HCT116 (cell line): ENCODE measurements around the gene TNRC6B. TPM values are rescaled to one million over a fixed set of nuclear protein-coding genes. Genes with fewer than 3 reads are reported as not detected.

Experiments
- ATAC-seq: fragments of 200-7000 bp; cut with Tn5 transposase; 2 replicates; pipeline ENCODE4 v1.9.1; 2020; ENCODE audit warnings: mild to moderate bottlenecking, moderate library complexity
- BruUV-seq: library from RNA; stranded (reverse); fragments of 400-500 nt; replicated peaks from 2 replicates; lab custom pipeline; 2021; lab: Mats Ljungman, UMichigan
- CTCF ChIA-PET: fragments of 300-600 bp; sonication (Branson Sonifier 250); formaldehyde crosslinking; loops from one replicate; lab custom pipeline; 2021; ENCODE audit warnings: antibody characterized with exemption; lab: Charles Lee
- POLR2A ChIA-PET: fragments of 300-600, 350-600 bp; sonication (Branson Sonifier 250); formaldehyde crosslinking; loops from one replicate; lab custom pipeline; 2021; ENCODE audit warnings: antibody characterized with exemption; lab: Charles Lee
- RAD21 ChIA-PET, 2 experiments: fragments of 300-600 bp; sonication (Branson Sonifier 250); formaldehyde crosslinking; loops; one replicate each; lab custom pipeline; 2023; ENCODE audit warnings: low total read pairs in 2 of 2; ENCODE audit not compliant: uncharacterized antibody in 2 of 2, unreplicated experiment in 2 of 2, low non-redundant PET in 1 of 2; lab: Charles Lee
- DNase-seq: peaks from one replicate; pipeline ENCODE4 v3.0.0-alpha.2; 2010; ENCODE audit warnings: low read depth, low spot score
- H2AFZ ChIP-seq: fragments of 200-600 bp; shearing (Covaris generic), sonication (generic); 2 replicates; pipeline ENCODE4 v1.6.1; 2017; ENCODE audit warnings: low read depth, mixed run types, mixed read lengths, antibody characterized with exemption, low read length; ENCODE audit not compliant: poor library complexity, severe bottlenecking
- H3K27ac ChIP-seq: 2 replicates; pipeline ENCODE4 v1.5.1; 2012; ENCODE audit warnings: low read depth, low read length
- H3K27me3 ChIP-seq: fragments of 200-600 bp; sonication (generic); 2 replicates; pipeline ENCODE4 v1.6.1; 2016; ENCODE audit warnings: mixed run types, low read length, mixed read lengths; ENCODE audit not compliant: insufficient read depth
- H3K36me3 ChIP-seq, 2 experiments: fragments of 200-500 bp in 1 of 2; fragments of 200-600 bp in 1 of 2; sonication (Bioruptor generic) in 1 of 2; sonication (generic) in 1 of 2; 2 replicates each; pipeline versions ENCODE4 v1.5.1 to v1.6.1; 2014 to 2016; ENCODE audit warnings: low read length in 2 of 2, inconsistent platforms in 1 of 2, mixed read lengths in 1 of 2, mixed run types in 1 of 2; ENCODE audit not compliant: insufficient read depth in 2 of 2, control insufficient read depth in 1 of 2
- H3K4me1 ChIP-seq, 2 experiments: fragments of 200-600 bp in 1 of 2; sonication (generic) in 1 of 2; 2 replicates each; pipeline versions ENCODE4 v1.5.1 to v1.6.1; 2012 to 2017; ENCODE audit warnings: low read length in 2 of 2, inconsistent platforms in 1 of 2, mild to moderate bottlenecking in 1 of 2, mixed read lengths in 1 of 2, mixed run types in 1 of 2, moderate library complexity in 1 of 2; ENCODE audit not compliant: insufficient read depth in 2 of 2, control insufficient read depth in 1 of 2
- H3K4me2 ChIP-seq: fragments of 200-600 bp; sonication (generic); 2 replicates; pipeline ENCODE4 v1.6.1; 2017; ENCODE audit warnings: mixed run types, low read length, mixed read lengths
- H3K4me3 ChIP-seq, 2 experiments: fragments of 200-600 bp in 1 of 2; sonication (generic) in 1 of 2; replicated peaks in 1 of 2; 2 replicates each; pipeline ENCODE4 v1.5.1; 2011 to 2016; ENCODE audit warnings: low read length in 2 of 2, control low read depth in 1 of 2, low read depth in 1 of 2, mild to moderate bottlenecking in 1 of 2, mixed read lengths in 1 of 2, mixed run types in 1 of 2
- H3K79me2 ChIP-seq: fragments of 200-600 bp; sonication (generic); 2 replicates; pipeline ENCODE4 v1.6.1; 2017; ENCODE audit warnings: mild to moderate bottlenecking, mixed run types, low read length, moderate library complexity, mixed read lengths; ENCODE audit not compliant: insufficient read depth
- H3K9ac ChIP-seq: fragments of 200-600 bp; sonication (generic); 2 replicates; pipeline ENCODE4 v1.6.1; 2016; ENCODE audit warnings: low read length, mixed read lengths
- H3K9me2 ChIP-seq: fragments of 200-600 bp; sonication (generic), shearing (Covaris generic); 2 replicates; pipeline ENCODE4 v1.6.1; 2017; ENCODE audit warnings: mixed run types, mild to moderate bottlenecking, moderate library complexity; ENCODE audit not compliant: insufficient read depth
- H3K9me3 ChIP-seq, 2 experiments: fragments of 200-500 bp in 1 of 2; fragments of 200-600 bp in 1 of 2; sonication (Bioruptor generic) in 1 of 2; sonication (generic) in 1 of 2; 2 replicates each; pipeline ENCODE4 v1.6.1; 2014 to 2017; ENCODE audit warnings: low read length in 2 of 2, mixed read lengths in 2 of 2, inconsistent platforms in 1 of 2, low read depth in 1 of 2, mild to moderate bottlenecking in 1 of 2, mixed run types in 1 of 2, moderate library complexity in 1 of 2; ENCODE audit not compliant: control insufficient read depth in 1 of 2, insufficient read depth in 1 of 2
- H4K20me1 ChIP-seq: fragments of 200-600 bp; sonication (generic), shearing (Covaris generic); 2 replicates; pipeline ENCODE4 v1.6.1; 2017; ENCODE audit warnings: mixed run types, mild to moderate bottlenecking, moderate library complexity; ENCODE audit not compliant: insufficient read depth
- CEBPB ChIP-seq: IDR thresholded peaks from 2 replicates; pipeline ENCODE4 v1.6.1; 2012; ENCODE audit warnings: low read depth
- EGR1 ChIP-seq: IDR thresholded peaks from 2 replicates; pipeline ENCODE4 v1.6.1; 2012; ENCODE audit warnings: low read depth
- EZH2phosphoT487 ChIP-seq: fragments of 200-600 bp; IDR thresholded peaks from 2 replicates; pipeline ENCODE4 v1.6.1; 2018; ENCODE audit warnings: antibody characterized with exemption, borderline replicate concordance
- FOSL1 ChIP-seq: IDR thresholded peaks from 2 replicates; pipeline ENCODE4 v1.6.1; 2012; ENCODE audit warnings: low read depth
- POLR2A ChIP-seq: IDR thresholded peaks from 2 replicates; pipeline ENCODE4 v1.7.0; 2011; ENCODE audit warnings: borderline replicate concordance; ENCODE audit not compliant: insufficient read depth, insufficient read length; ENCODE audit errors: extremely low read depth
- POLR2AphosphoS5 ChIP-seq: IDR thresholded peaks from 2 replicates; pipeline ENCODE4 v1.6.1; 2011; ENCODE audit warnings: mild to moderate bottlenecking, low read depth, low read length, moderate library complexity
- RAD21 ChIP-seq: IDR thresholded peaks from 2 replicates; pipeline ENCODE4 v1.6.1; 2012; ENCODE audit warnings: low read depth, mild to moderate bottlenecking
- REST ChIP-seq: IDR thresholded peaks from 2 replicates; pipeline ENCODE4 v1.6.1; 2012; ENCODE audit warnings: low read depth
- SIN3A ChIP-seq: IDR thresholded peaks from 2 replicates; pipeline ENCODE4 v1.6.1; 2012; ENCODE audit warnings: low read depth
- SP1 ChIP-seq: IDR thresholded peaks from 2 replicates; pipeline ENCODE4 v1.6.1; 2012; ENCODE audit warnings: low read depth
- SRF ChIP-seq: IDR thresholded peaks from 2 replicates; pipeline ENCODE4 v1.6.1; 2012; ENCODE audit warnings: low read depth
- TCF7L2 ChIP-seq: IDR thresholded peaks from 2 replicates; pipeline ENCODE4 v1.7.0; 2011; ENCODE audit warnings: borderline replicate concordance, inconsistent platforms; ENCODE audit not compliant: insufficient read depth, insufficient read length; ENCODE audit errors: extremely low read depth
- YY1 ChIP-seq: IDR thresholded peaks from 2 replicates; pipeline ENCODE4 v1.6.1; 2011; ENCODE audit warnings: low read length, low read depth, moderate library complexity, mild to moderate bottlenecking; ENCODE audit not compliant: insufficient replicate concordance; ENCODE audit errors: extremely low read depth
- ZFX ChIP-seq: fragments of 450-650 bp; IDR thresholded peaks from 2 replicates; pipeline ENCODE4 v1.6.1; 2017
- ZNF274 ChIP-seq: fragments of 200-500 bp; sonication (Bioruptor generic); IDR thresholded peaks from 2 replicates; pipeline ENCODE4 v1.6.1; 2014; ENCODE audit warnings: mild to moderate bottlenecking, low read depth, low read length, inconsistent platforms
- intact Hi-C: fragments of 100-400 bp; cut with micrococcal nuclease; formaldehyde crosslinking; loops from 2 replicates; pipeline ENCODE4 v1.10.0; 2022
- total RNA-seq: library from RNA; stranded (reverse); gene quantifications from one replicate; pipeline ENCODE4 v1.2.1, GENCODE V29; 2021; ENCODE audit not compliant: unreplicated experiment
- TF ChIP-seq, protein P1 (sequence below): IDR thresholded peaks from 2 replicates; pipeline ENCODE4 v1.6.1; 2011; ENCODE audit warnings: mild to moderate bottlenecking, low read length, moderate library complexity; ENCODE audit not compliant: insufficient replicate concordance; ENCODE audit errors: extremely low read depth
- TF ChIP-seq, protein P2 (sequence below): IDR thresholded peaks from 2 replicates; pipeline ENCODE4 v1.6.1; 2012

TNRC6B gene
- total RNA-seq, 1 experiment from 2014 or later, result 29.8 TPM

GRCh38 chr22:40332319-40332781, 154.6 kb downstream of the TNRC6B start (continued):
- TF ChIP-seq REST (no peak), YY1 (no peak), ZFX (no peak), FOSL1 (no peak)

DNA sequence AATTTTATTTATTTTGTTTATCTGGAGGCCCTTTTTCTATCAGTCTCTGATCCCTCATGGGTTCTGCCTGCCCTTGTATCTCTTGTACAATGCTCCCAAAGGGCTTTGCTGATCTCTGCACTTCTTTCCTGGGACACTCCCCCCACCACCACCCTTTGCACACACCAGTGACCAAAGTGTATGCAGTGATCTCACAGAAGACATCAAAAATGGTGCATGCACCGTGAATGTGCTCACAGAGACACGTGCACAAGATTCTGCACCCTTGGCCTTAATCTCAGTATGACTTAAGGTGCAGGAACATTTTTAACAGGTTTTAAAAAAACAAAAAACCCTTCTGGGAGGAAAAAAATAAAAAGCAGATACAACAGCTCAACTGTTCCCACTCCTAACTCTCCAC, 156.3 kb downstream of the TNRC6B start:
- no peak for ATAC-seq
- Histone ChIP-seq H2AFZ (no peak overlapping the region), H3K4me3 (no peak overlapping the region), H3K9me2 (no peaks in the 10 kb centered on the region), H3K9ac (no peak overlapping the region), H3K4me1 (no peaks in the 10 kb centered on the region), H3K79me2 (no peaks in the 10 kb centered on the region), H4K20me1 (no peaks in the 10 kb centered on the region), H3K27me3 (no peaks in the 10 kb centered on the region), H3K27ac (no peak overlapping the region), H3K36me3 (0 out of 4 replicates have a peak, but pooled peaks cover 0 to 2% of the 10 kb centered on the region in 2 experiments), H3K9me3 (no peaks in the 10 kb centered on the region), H3K4me2 (no peak overlapping the region)
- intact Hi-C loops, result no loop called here
- no peak for DNase-seq
- ChIA-PET POLR2A (no interaction called here), CTCF (no interaction called here), RAD21 (no interaction called here)
- no TSS peak for BruUV-seq
- no peak for TF ChIP-seq POLR2A
- TF ChIP-seq ZNF274, result no peak
- TF ChIP-seq POLR2AphosphoS5, result no peak
- TF ChIP-seq EGR1, result no peak
- TF ChIP-seq TCF7L2, result no peak
- TF ChIP-seq SIN3A, result no peak
- TF ChIP-seq RAD21, result no peak
- TF ChIP-seq, protein P1, sequence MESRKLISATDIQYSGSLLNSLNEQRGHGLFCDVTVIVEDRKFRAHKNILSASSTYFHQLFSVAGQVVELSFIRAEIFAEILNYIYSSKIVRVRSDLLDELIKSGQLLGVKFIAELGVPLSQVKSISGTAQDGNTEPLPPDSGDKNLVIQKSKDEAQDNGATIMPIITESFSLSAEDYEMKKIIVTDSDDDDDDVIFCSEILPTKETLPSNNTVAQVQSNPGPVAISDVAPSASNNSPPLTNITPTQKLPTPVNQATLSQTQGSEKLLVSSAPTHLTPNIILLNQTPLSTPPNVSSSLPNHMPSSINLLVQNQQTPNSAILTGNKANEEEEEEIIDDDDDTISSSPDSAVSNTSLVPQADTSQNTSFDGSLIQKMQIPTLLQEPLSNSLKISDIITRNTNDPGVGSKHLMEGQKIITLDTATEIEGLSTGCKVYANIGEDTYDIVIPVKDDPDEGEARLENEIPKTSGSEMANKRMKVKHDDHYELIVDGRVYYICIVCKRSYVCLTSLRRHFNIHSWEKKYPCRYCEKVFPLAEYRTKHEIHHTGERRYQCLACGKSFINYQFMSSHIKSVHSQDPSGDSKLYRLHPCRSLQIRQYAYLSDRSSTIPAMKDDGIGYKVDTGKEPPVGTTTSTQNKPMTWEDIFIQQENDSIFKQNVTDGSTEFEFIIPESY, result no peak
- no peak for TF ChIP-seq REST
- TF ChIP-seq, protein P2, sequence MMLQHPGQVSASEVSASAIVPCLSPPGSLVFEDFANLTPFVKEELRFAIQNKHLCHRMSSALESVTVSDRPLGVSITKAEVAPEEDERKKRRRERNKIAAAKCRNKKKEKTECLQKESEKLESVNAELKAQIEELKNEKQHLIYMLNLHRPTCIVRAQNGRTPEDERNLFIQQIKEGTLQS, result no peak
- TF ChIP-seq SP1, result no peak
- no peak for TF ChIP-seq FOSL1
- TF ChIP-seq ZFX, result no peak
- no peak for TF ChIP-seq EZH2phosphoT487
- TF ChIP-seq CEBPB, result no peak
- TF ChIP-seq SRF, result no peak
